WTC11 (cell line): ENCODE measurements around the gene RAD51. TPM values are rescaled to one million over a fixed set of nuclear protein-coding genes. Genes with fewer than 3 reads are reported as not detected.

Source experiments
- ATAC-seq: fragments of 200-7000 bp; cut with Tn5 transposase; 2 replicates; pipeline ENCODE4 v1.10.0; 2021; ENCODE audit warnings: mild to moderate bottlenecking, moderate library complexity
- CTCF ChIA-PET: fragments of 300-600 bp; sonication (Branson Sonifier 250); formaldehyde crosslinking; loops from one replicate; lab custom pipeline; 2021; ENCODE audit warnings: antibody characterized with exemption; lab: Charles Lee
- POLR2A ChIA-PET: fragments of 350-600 bp; sonication (Branson Sonifier 250); formaldehyde crosslinking; loops from one replicate; lab custom pipeline; 2021; ENCODE audit warnings: antibody characterized with exemption; lab: Charles Lee
- DNase-seq: peaks from one replicate; pipeline ENCODE4 v3.0.0; 2021; ENCODE audit warnings: low spot score
- H3K27ac Mint-ChIP-seq: 2 replicates; pipeline ENCODE4 v1.8.0; 2021; ENCODE audit warnings: mixed read lengths
- H3K27me3 Mint-ChIP-seq: 2 replicates; pipeline ENCODE4 v1.8.0; 2021; ENCODE audit warnings: low read depth, mild to moderate bottlenecking, moderate library complexity, mixed read lengths
- H3K36me3 Mint-ChIP-seq: 2 replicates; pipeline ENCODE4 v1.8.0; 2021; ENCODE audit warnings: mixed read lengths
- H3K4me1 Mint-ChIP-seq: 2 replicates; pipeline ENCODE4 v1.8.0; 2022; ENCODE audit warnings: mixed read lengths
- H3K4me3 Mint-ChIP-seq: 2 replicates; pipeline ENCODE4 v1.8.0; 2021; ENCODE audit warnings: mild to moderate bottlenecking, moderate library complexity, mixed read lengths
- H3K9me3 Mint-ChIP-seq: 2 replicates; pipeline ENCODE4 v1.8.0; 2021; ENCODE audit warnings: mixed read lengths
- E2F5 ChIP-seq: sonication (generic); formaldehyde crosslinking; IDR thresholded peaks from 2 replicates; pipeline ENCODE4 v1.8.1; 2022; ENCODE audit warnings: mild to moderate bottlenecking, moderate library complexity, missing genetic modification reagents
- ETV6 ChIP-seq: sonication (generic); formaldehyde crosslinking; IDR thresholded peaks from 2 replicates; pipeline ENCODE4 v1.8.1; 2022; ENCODE audit warnings: mild to moderate bottlenecking, missing genetic modification reagents
- FOXP1 ChIP-seq: sonication (generic); formaldehyde crosslinking; IDR thresholded peaks from 2 replicates; pipeline ENCODE4 v1.8.0; 2022; ENCODE audit warnings: missing genetic modification reagents, mild to moderate bottlenecking, moderate library complexity, borderline replicate concordance
- FOXP4 ChIP-seq: sonication (generic); formaldehyde crosslinking; IDR thresholded peaks from 2 replicates; pipeline ENCODE4 v1.8.0; 2022; ENCODE audit warnings: mild to moderate bottlenecking, missing genetic modification reagents
- GABPB1 ChIP-seq: sonication (generic); formaldehyde crosslinking; IDR thresholded peaks from 2 replicates; pipeline ENCODE4 v1.8.1; 2023; ENCODE audit warnings: mild to moderate bottlenecking, missing genetic modification reagents
- MLX ChIP-seq: sonication (generic); formaldehyde crosslinking; IDR thresholded peaks from 2 replicates; pipeline ENCODE4 v1.8.1; 2023; ENCODE audit warnings: mild to moderate bottlenecking, missing genetic modification reagents, moderate library complexity
- NFE2L1 ChIP-seq: sonication (generic); formaldehyde crosslinking; IDR thresholded peaks from 2 replicates; pipeline ENCODE4 v1.8.1; 2023; ENCODE audit warnings: missing genetic modification reagents
- NFYB ChIP-seq: sonication (generic); formaldehyde crosslinking; conservative IDR thresholded peaks from 2 replicates; pipeline ENCODE4 v1.8.0; 2022; ENCODE audit warnings: low read depth, missing genetic modification reagents
- NR3C1 ChIP-seq: sonication (generic); formaldehyde crosslinking; conservative IDR thresholded peaks from 2 replicates; pipeline ENCODE4 v1.8.1; 2023; ENCODE audit warnings: low read depth, mild to moderate bottlenecking, missing genetic modification reagents
- PRDM15 ChIP-seq: sonication (generic); formaldehyde crosslinking; IDR thresholded peaks from 2 replicates; pipeline ENCODE4 v1.8.0; 2022; ENCODE audit warnings: missing genetic modification reagents
- SMAD3 ChIP-seq: sonication (generic); formaldehyde crosslinking; IDR thresholded peaks from 2 replicates; pipeline ENCODE4 v1.8.0; 2022; ENCODE audit warnings: missing genetic modification reagents, mild to moderate bottlenecking, borderline replicate concordance
- TEAD4 ChIP-seq: sonication (generic); formaldehyde crosslinking; IDR thresholded peaks from 2 replicates; pipeline ENCODE4 v1.8.0; 2022; ENCODE audit warnings: mild to moderate bottlenecking, missing genetic modification reagents
- USF2 ChIP-seq: sonication (generic); formaldehyde crosslinking; IDR thresholded peaks from 2 replicates; pipeline ENCODE4 v1.8.1; 2023; ENCODE audit warnings: mild to moderate bottlenecking, missing genetic modification reagents, moderate library complexity
- ZNF281 ChIP-seq: sonication (generic); formaldehyde crosslinking; IDR thresholded peaks from 2 replicates; pipeline ENCODE4 v1.8.0; 2023; ENCODE audit warnings: mild to moderate bottlenecking, missing genetic modification reagents
- ZNF396 ChIP-seq: fragments of 250-450 bp; sonication (Bioruptor Pico); IDR thresholded peaks from 2 replicates; pipeline ENCODE4 v1.8.0; 2021; ENCODE audit warnings: mild to moderate bottlenecking, moderate library complexity, borderline replicate concordance
- ZNF512 ChIP-seq: sonication (generic); formaldehyde crosslinking; IDR thresholded peaks from 2 replicates; pipeline ENCODE4 v1.8.1; 2022; ENCODE audit warnings: missing genetic modification reagents, borderline replicate concordance
- total RNA-seq: library from RNA; stranded (reverse); gene quantifications from 3 replicates; pipeline ENCODE4 v1.2.3, GENCODE V29; 2021

RAD51 gene
- total RNA-seq, 1 experiment from 2014 or later, result 36.4 TPM

GRCh38 chr15:40759961-40760360, 65.0 kb downstream of the RAD51 start:
- H3K9me3 Mint-ChIP-seq, result no peaks in the 10 kb centered on the region
- no peak overlapping the region for H3K27ac Mint-ChIP-seq
- CTCF ChIA-PET, result no interaction called here
- TF ChIP-seq NFE2L1 (CRISPR knock-in tag), result no peak
- no peak for TF ChIP-seq FOXP4 (CRISPR knock-in tag)
- TF ChIP-seq MLX (CRISPR knock-in tag), result no peak
- TF ChIP-seq NR3C1 (CRISPR knock-in tag), result no peak
- no peak for TF ChIP-seq NFYB (CRISPR knock-in tag)
- no peak for TF ChIP-seq ZNF396
- TF ChIP-seq ZNF512 (CRISPR knock-in tag), result no peak
- peaks cover 14% of the 10 kb centered on the region for H3K27me3 Mint-ChIP-seq
- peaks cover 15% of the 10 kb centered on the region for H3K4me1 Mint-ChIP-seq
- no peak overlapping the region for H3K4me3 Mint-ChIP-seq
- H3K36me3 Mint-ChIP-seq, result no peaks in the 10 kb centered on the region
- POLR2A ChIA-PET, result no interaction called here
- DNase-seq (no peak), ATAC-seq (no peak)

GRCh38 chr15:40762919-40763800, 68.2 kb downstream of the RAD51 start:
- Mint-ChIP-seq H3K27ac (no peak overlapping the region), H3K9me3 (no peaks in the 10 kb centered on the region), H3K4me3 (peak overlapping the region; percentile 81), H3K36me3 (no peaks in the 10 kb centered on the region), H3K4me1 (peaks cover 31% of the 10 kb centered on the region), H3K27me3 (peaks cover 14% of the 10 kb centered on the region)
- ChIA-PET CTCF (interaction anchor here (0.9 to 7.8 kb wide), 17 partner anchors 16 to 173 kb away, joined by 3 to 60 read pairs (median 4); partner anchors contain the start of genes DNAJC17, RHOV, SPINT1 and VPS18), POLR2A (interaction anchor here (1.0 to 1.9 kb wide), 2 partner anchors 81 to 108 kb away, joined by 3 to 8 read pairs; partner anchors contain the start of gene SPINT1)
- peak; percentile 50 for DNase-seq
- ATAC-seq, result peak; percentile 0; the same call in 1 of the 2 replicates
- TF ChIP-seq E2F5 (CRISPR knock-in tag) (0 out of 2 replicates have a peak, but pooled peaks have one; percentile 13), SMAD3 (no peak), GABPB1 (CRISPR knock-in tag) (peak; percentile 64), USF2 (no peak), PRDM15 (CRISPR knock-in tag) (no peak), FOXP1 (CRISPR knock-in tag) (0 out of 2 replicates have a peak, but pooled peaks have one; percentile 10), NR3C1 (CRISPR knock-in tag) (no peak), NFE2L1 (CRISPR knock-in tag) (no peak), ZNF281 (CRISPR knock-in tag) (no peak), ZNF512 (CRISPR knock-in tag) (no peak), ETV6 (CRISPR knock-in tag) (no peak), TEAD4 (CRISPR knock-in tag) (no peak)
